ENCODE results near the gene SPATA32. TPM values are rescaled to one million over a fixed set of nuclear protein-coding genes. Genes with fewer than 3 reads are reported as not detected.

SPATA32 gene
- total RNA-seq, 1 experiment from 2014 or later = 0.15 TPM

DNA sequence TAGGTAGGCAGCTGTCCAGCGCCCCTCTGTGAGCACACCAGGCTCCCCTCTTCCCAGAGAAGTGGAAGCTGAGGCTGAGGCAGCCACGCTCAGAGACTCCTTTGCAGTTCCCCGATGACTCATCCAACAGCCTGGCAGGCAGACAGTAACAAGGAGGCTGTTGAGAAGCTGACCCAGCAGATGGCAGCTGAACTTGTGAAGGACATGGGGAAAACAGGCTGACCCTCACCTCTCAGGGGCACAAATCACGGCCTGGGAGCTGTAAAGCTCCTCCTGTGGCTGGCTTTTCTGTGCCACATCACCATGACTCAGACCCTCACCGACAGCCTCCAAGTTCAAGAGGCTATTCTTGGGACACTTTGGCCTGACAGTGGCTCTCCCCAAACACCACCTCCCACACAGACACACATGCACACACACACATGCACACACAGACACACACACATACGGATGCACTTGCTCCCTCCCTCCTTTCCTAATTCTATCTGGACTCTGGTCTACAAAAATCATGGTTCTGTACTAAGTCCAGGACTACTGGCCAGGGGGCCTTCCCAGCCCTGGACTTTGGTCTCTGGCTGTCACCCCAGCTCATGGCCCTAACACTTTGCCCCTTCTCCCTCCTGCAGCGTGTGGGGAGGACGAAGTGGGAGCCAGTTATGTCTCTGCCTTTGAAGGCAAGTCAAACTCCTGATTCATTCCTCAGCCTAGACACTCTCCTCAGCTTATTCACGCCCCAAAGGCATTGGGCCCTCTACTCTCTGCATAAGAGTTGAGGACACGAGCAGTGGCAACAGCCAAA is 31.7 kb upstream of the SPATA32 start:
- ChIA-PET POLR2A (interaction anchor here (1.0 to 1.4 kb wide), 3 partner anchors 10 to 23 kb away, joined by 3 read pairs; partner anchors contain the start of gene MAP3K14), CTCF (interaction anchor here (0.6 to 1.6 kb wide), 4 partner anchors 10 to 559 kb away, joined by 3 to 10 read pairs (median 4); no protein-coding TSS in a partner anchor), RAD21 (ENCODE audit: low non-redundant PET in 1 of 2, low total read pairs in 2 of 2, uncharacterized antibody in 2 of 2, unreplicated experiment in 2 of 2) (interaction anchor here in 1 of 2 experiments (0.9 to 1.2 kb wide), 2 partner anchors 36 to 92 kb away, joined by 3 to 4 read pairs; no protein-coding TSS in a partner anchor)
- Histone ChIP-seq H3K27ac (ENCODE audit: low read depth, low read length) (peak overlapping the region; percentile 36), H3K27me3 (ENCODE audit: insufficient read depth, low read length) (no peaks in the 10 kb centered on the region), H2AFZ (ENCODE audit: low read depth, low read length, poor library complexity, severe bottlenecking) (no peak overlapping the region), H4K20me1 (ENCODE audit: insufficient read depth) (peaks cover 20% of the 10 kb centered on the region; the same call in 1 of the 2 replicates), H3K9ac (ENCODE audit: low read length) (peak overlapping the region; percentile 44), H3K4me3 (replicated peaks in 1 of 2; ENCODE audit: low read depth in 1 of 2, low read length in 2 of 2) (peak overlapping the region in 1 of 2 experiments; percentile 9; a peak in 1 of 4 replicates), H3K36me3 (ENCODE audit: control insufficient read depth in 1 of 2, insufficient read depth in 2 of 2, low read length in 2 of 2) (peaks cover 13 to 39% of the 10 kb centered on the region in 2 experiments; a peak in 1 of 4 replicates), H3K9me3 (ENCODE audit: control insufficient read depth in 1 of 2, insufficient read depth in 1 of 2, low read depth in 1 of 2, low read length in 2 of 2) (no peaks in the 10 kb centered on the region), H3K9me2 (ENCODE audit: insufficient read depth) (no peaks in the 10 kb centered on the region), H3K4me1 (ENCODE audit: control insufficient read depth in 1 of 2, insufficient read depth in 2 of 2, low read length in 2 of 2) (peaks cover 37 to 62% of the 10 kb centered on the region in 2 experiments), H3K4me2 (ENCODE audit: low read length) (peak overlapping the region; percentile 73), H3K79me2 (ENCODE audit: insufficient read depth, low read length) (peaks cover 98% of the 10 kb centered on the region)
- DNase-seq (ENCODE audit: low read depth, low spot score) (peak; percentile 65), ATAC-seq (peak; percentile 85)
- intact Hi-C loops (cut with micrococcal nuclease) = loop anchor here (1.0 kb wide), 1 partner anchor 92 kb away; no protein-coding TSS in a partner anchor
- BruUV-seq (replicated peaks) = no TSS peak
- TF ChIP-seq RAD21 (IDR thresholded peaks at IDR 0.05; ENCODE audit: low read depth) = peak; percentile 40; the same call in 1 of the 2 replicates
- TF ChIP-seq, protein P1, sequence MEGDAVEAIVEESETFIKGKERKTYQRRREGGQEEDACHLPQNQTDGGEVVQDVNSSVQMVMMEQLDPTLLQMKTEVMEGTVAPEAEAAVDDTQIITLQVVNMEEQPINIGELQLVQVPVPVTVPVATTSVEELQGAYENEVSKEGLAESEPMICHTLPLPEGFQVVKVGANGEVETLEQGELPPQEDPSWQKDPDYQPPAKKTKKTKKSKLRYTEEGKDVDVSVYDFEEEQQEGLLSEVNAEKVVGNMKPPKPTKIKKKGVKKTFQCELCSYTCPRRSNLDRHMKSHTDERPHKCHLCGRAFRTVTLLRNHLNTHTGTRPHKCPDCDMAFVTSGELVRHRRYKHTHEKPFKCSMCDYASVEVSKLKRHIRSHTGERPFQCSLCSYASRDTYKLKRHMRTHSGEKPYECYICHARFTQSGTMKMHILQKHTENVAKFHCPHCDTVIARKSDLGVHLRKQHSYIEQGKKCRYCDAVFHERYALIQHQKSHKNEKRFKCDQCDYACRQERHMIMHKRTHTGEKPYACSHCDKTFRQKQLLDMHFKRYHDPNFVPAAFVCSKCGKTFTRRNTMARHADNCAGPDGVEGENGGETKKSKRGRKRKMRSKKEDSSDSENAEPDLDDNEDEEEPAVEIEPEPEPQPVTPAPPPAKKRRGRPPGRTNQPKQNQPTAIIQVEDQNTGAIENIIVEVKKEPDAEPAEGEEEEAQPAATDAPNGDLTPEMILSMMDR (IDR thresholded peaks at IDR 0.05 in 2 of 3, conservative IDR thresholded peaks at IDR 0.05 in 1 of 3; ENCODE audit: borderline replicate concordance in 1 of 3, insufficient read depth in 1 of 3, low read depth in 2 of 3, low read length in 2 of 3) = 0 out of 6 replicates have a peak, but pooled peaks of 1 of the 3 experiments have one; percentile 4
- TF ChIP-seq YY1 (IDR thresholded peaks at IDR 0.05; ENCODE audit: extremely low read depth, insufficient replicate concordance, low read depth, low read length) = no peak
- TF ChIP-seq SIN3A (IDR thresholded peaks at IDR 0.05; ENCODE audit: low read depth) = no peak
- TF ChIP-seq ELF1 (IDR thresholded peaks at IDR 0.05; ENCODE audit: borderline replicate concordance, low read depth) = no peak
- peak; percentile 76 for TF ChIP-seq JUND (IDR thresholded peaks at IDR 0.05)
- TF ChIP-seq, protein P2, sequence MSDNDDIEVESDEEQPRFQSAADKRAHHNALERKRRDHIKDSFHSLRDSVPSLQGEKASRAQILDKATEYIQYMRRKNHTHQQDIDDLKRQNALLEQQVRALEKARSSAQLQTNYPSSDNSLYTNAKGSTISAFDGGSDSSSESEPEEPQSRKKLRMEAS (IDR thresholded peaks at IDR 0.05) = no peak; the same call in 1 of the 2 replicates
- peak; percentile 15 for TF ChIP-seq TCF7L2 (IDR thresholded peaks at IDR 0.05; ENCODE audit: borderline replicate concordance, extremely low read depth, insufficient read depth, insufficient read length)
- no peak for TF ChIP-seq POLR2A (IDR thresholded peaks at IDR 0.05; ENCODE audit: borderline replicate concordance, extremely low read depth, insufficient read depth, insufficient read length)
- TF ChIP-seq POLR2AphosphoS5 (IDR thresholded peaks at IDR 0.05; ENCODE audit: low read depth, low read length) = 0 out of 2 replicates have a peak, but pooled peaks have one; percentile 17
- peak; percentile 78 for TF ChIP-seq FOSL1 (IDR thresholded peaks at IDR 0.05; ENCODE audit: low read depth)

Data from HCT116 (cell line).